OCI-LY1 (cell line): ENCODE data around the gene ATP8B3.

Experiments
- H2AFZ ChIP-seq: fragments of 200-600 bp; sonication (generic), shearing (Covaris generic); 2 replicates; pipeline ENCODE4 v1.6.0; 2014; ENCODE audit warnings: antibody characterized with exemption, mild to moderate bottlenecking, low read length
- H3F3A ChIP-seq: fragments of 200-600 bp; sonication (generic), shearing (Covaris generic); 2 replicates; pipeline ENCODE4 v1.6.0; 2014; ENCODE audit warnings: mild to moderate bottlenecking, antibody characterized with exemption, low read length, moderate library complexity; ENCODE audit not compliant: insufficient read depth
- H3K27ac ChIP-seq: fragments of 200-600 bp; sonication (generic); 2 replicates; pipeline ENCODE4 v1.5.1; 2014; ENCODE audit warnings: low read length, mixed run types, mild to moderate bottlenecking, low read depth; ENCODE audit not compliant: poor library complexity, severe bottlenecking
- H3K27me3 ChIP-seq: fragments of 200-600 bp; sonication (generic); 2 replicates; pipeline ENCODE4 v1.6.0; 2014; ENCODE audit warnings: antibody characterized with exemption, mild to moderate bottlenecking, low read length, moderate library complexity; ENCODE audit not compliant: insufficient read depth
- H3K36me3 ChIP-seq: fragments of 200-600 bp; sonication (generic); 2 replicates; pipeline ENCODE4 v1.6.1; 2014; ENCODE audit warnings: mild to moderate bottlenecking, antibody characterized with exemption, low read length, moderate library complexity, mixed read lengths; ENCODE audit not compliant: insufficient read depth
- H3K4me1 ChIP-seq: fragments of 200-600 bp; sonication (generic); 2 replicates; pipeline ENCODE4 v1.5.1; 2014; ENCODE audit warnings: mild to moderate bottlenecking, low read length, moderate library complexity; ENCODE audit not compliant: insufficient read depth, severe bottlenecking
- H3K4me2 ChIP-seq: fragments of 200-600 bp; sonication (generic), shearing (Covaris generic); 2 replicates; pipeline ENCODE4 v1.6.1; 2014; ENCODE audit warnings: low read length
- H3K4me3 ChIP-seq: fragments of 200-600 bp; sonication (generic); 2 replicates; pipeline ENCODE4 v1.5.1; 2014; ENCODE audit warnings: low read length, low read depth, mild to moderate bottlenecking, mixed read lengths; ENCODE audit not compliant: poor library complexity, severe bottlenecking
- H3K79me2 ChIP-seq: fragments of 200-600 bp; shearing (Covaris generic); 2 replicates; pipeline ENCODE4 v1.6.1; 2016; ENCODE audit warnings: mixed run types, low read length, mixed read lengths; ENCODE audit not compliant: insufficient read depth
- H3K9ac ChIP-seq: fragments of 200-600 bp; sonication (generic), shearing (Covaris generic); 2 replicates; pipeline ENCODE4 v1.6.1; 2014; ENCODE audit warnings: mild to moderate bottlenecking, low read length, mixed read lengths
- H3K9me2 ChIP-seq: fragments of 200-600 bp; sonication (generic), shearing (Covaris generic); 2 replicates; pipeline ENCODE4 v1.6.1; 2014; ENCODE audit warnings: low read depth, mild to moderate bottlenecking, low read length, mixed read lengths
- H3K9me3 ChIP-seq: fragments of 200-600 bp; shearing (Covaris generic); 2 replicates; pipeline ENCODE4 v1.6.1; 2014; ENCODE audit warnings: low read length, mixed read lengths
- H4K20me1 ChIP-seq: fragments of 200-600 bp; sonication (generic), shearing (Covaris generic); 2 replicates; pipeline ENCODE4 v1.6.0; 2016; ENCODE audit warnings: mild to moderate bottlenecking, low read length; ENCODE audit not compliant: insufficient read depth
- EZH2 ChIP-seq: fragments of 200-600 bp; sonication (generic), shearing (Covaris generic); IDR thresholded peaks from 2 replicates; pipeline ENCODE4 v1.8.0; 2017; ENCODE audit warnings: borderline replicate concordance, mixed run types, mild to moderate bottlenecking, antibody characterized with exemption, low read length, moderate library complexity, mixed read lengths
- TF ChIP-seq, protein P1 (sequence below): fragments of 200-600 bp; sonication (generic), shearing (Covaris generic); IDR thresholded peaks from 2 replicates; pipeline ENCODE4 v1.5.1; 2017; ENCODE audit warnings: mild to moderate bottlenecking, antibody characterized with exemption, low read length, moderate library complexity, mixed read lengths

Gene ATP8B3

DNA sequence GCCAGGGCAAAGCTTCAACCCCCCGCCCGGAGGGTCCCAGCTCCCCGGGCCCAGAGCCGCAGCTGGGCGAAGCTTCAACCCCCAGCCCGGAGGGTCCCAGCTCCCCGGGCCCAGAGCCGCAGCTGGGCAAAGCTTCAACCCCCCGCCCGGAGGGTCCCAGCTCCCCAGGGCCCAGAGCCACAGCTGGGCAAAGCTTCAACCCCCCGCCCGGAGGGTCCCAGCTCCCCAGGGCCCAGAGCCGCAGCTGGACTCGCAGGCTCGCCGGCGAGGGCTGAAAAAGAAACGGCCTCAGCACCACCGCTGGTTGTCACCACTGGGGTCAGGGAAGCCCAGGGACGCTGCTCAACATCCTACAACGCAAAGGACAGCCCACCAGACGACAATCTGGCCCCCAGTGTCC is 31.0 kb upstream of the ATP8B3 start:
- Histone ChIP-seq H3K9me3 (no peaks in the 10 kb centered on the region), H3K9ac (no peak overlapping the region), H3F3A (no peaks in the 10 kb centered on the region), H3K27ac (no peak overlapping the region), H2AFZ (no peak overlapping the region), H3K9me2 (no peaks in the 10 kb centered on the region), H3K4me1 (peaks cover 53% of the 10 kb centered on the region), H4K20me1 (no peaks in the 10 kb centered on the region), H3K4me3 (no peak overlapping the region), H3K36me3 (peaks cover 8% of the 10 kb centered on the region; the same call in 1 of the 2 replicates), H3K27me3 (no peaks in the 10 kb centered on the region), H3K4me2 (no peak overlapping the region; the same call in 1 of the 2 replicates), H3K79me2 (peaks cover 50% of the 10 kb centered on the region)
- TF ChIP-seq, protein P1, sequence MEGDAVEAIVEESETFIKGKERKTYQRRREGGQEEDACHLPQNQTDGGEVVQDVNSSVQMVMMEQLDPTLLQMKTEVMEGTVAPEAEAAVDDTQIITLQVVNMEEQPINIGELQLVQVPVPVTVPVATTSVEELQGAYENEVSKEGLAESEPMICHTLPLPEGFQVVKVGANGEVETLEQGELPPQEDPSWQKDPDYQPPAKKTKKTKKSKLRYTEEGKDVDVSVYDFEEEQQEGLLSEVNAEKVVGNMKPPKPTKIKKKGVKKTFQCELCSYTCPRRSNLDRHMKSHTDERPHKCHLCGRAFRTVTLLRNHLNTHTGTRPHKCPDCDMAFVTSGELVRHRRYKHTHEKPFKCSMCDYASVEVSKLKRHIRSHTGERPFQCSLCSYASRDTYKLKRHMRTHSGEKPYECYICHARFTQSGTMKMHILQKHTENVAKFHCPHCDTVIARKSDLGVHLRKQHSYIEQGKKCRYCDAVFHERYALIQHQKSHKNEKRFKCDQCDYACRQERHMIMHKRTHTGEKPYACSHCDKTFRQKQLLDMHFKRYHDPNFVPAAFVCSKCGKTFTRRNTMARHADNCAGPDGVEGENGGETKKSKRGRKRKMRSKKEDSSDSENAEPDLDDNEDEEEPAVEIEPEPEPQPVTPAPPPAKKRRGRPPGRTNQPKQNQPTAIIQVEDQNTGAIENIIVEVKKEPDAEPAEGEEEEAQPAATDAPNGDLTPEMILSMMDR, result no peak
- no peak for TF ChIP-seq EZH2

DNA sequence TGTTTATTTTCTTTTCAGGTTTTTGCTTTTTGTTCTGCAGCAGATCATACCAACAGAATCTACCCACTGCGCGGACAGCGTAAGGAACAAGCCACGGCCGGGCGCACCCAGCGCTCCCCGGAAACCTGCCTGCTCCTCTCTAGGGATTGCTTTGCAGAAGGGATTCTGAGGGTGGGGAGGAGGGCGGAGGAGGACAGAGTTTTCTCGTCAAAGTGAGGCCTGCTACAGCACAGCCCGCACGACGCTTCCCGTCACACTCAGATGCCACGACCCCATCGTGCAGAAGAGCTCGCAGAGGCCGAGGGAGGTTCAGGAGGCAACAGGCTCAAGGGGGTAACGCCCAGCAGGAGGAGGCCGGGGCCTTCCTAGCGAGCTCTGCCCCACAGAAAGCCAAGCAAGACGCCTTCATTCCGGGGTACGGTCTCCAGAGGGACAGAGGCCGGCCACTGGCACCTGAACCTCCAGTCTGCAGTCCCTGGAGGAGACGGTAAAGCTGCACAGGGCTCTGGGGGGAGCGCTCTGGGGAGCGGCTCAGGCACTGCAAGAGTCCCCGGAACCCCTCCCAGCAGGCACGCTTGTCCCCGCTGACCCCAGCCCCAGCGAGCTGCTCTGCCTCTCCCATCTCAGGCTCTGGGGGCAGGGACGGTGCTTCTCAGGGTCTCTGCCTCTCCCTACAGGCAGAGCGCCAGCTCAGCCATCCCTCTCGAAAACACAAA is 29.3 kb upstream of the ATP8B3 start:
- peaks cover 41% of the 10 kb centered on the region for H3K79me2 ChIP-seq
- H3K27ac ChIP-seq, result no peak overlapping the region
- no peaks in the 10 kb centered on the region for H3K27me3 ChIP-seq
- peaks cover 44% of the 10 kb centered on the region for H3K4me1 ChIP-seq
- H3F3A ChIP-seq, result no peaks in the 10 kb centered on the region
- H4K20me1 ChIP-seq, result no peaks in the 10 kb centered on the region
- H2AFZ ChIP-seq, result no peak overlapping the region
- peaks cover 8% of the 10 kb centered on the region; the same call in 1 of the 2 replicates for H3K36me3 ChIP-seq
- H3K9me3 ChIP-seq, result no peaks in the 10 kb centered on the region
- no peak overlapping the region for H3K4me2 ChIP-seq
- TF ChIP-seq, protein P1, result no peak
- TF ChIP-seq EZH2, result no peak
- H3K9me2 ChIP-seq, result no peaks in the 10 kb centered on the region
- no peak overlapping the region for H3K9ac ChIP-seq
- no peak overlapping the region for H3K4me3 ChIP-seq

DNA sequence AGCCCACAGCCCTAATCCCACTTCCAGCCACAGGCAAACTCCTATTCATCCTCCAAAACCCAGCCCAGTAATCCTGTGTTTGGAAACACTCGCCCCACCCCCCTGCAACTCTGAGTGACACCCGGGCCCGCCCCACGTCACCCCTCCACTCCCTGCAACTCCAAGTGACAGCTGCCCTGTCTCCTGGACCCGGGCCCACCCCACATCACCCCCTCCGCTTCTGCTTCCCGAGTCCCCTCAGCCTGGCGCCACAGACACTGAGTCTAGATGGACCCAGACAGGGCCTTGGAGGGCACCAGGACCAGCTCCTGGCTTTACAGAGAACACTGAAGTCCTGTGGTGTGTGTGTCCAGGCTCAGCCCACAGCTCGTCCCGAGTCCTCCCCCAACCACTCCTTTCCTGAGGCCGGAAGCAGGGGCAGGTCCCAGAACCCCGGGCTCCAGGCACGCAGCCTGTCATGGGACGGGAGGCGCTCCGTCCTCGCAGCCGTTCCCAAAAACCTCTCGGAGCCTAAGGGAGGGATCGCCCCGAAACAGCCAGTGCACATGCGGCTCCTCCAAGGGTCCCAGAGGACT is 28.6 kb upstream of the ATP8B3 start:
- Histone ChIP-seq H3K4me3 (no peak overlapping the region), H3K36me3 (peaks cover 8% of the 10 kb centered on the region; the same call in 1 of the 2 replicates), H3K4me1 (peaks cover 38% of the 10 kb centered on the region), H4K20me1 (no peaks in the 10 kb centered on the region), H2AFZ (no peak overlapping the region), H3K9me2 (no peaks in the 10 kb centered on the region), H3K79me2 (peaks cover 38% of the 10 kb centered on the region), H3K27ac (no peak overlapping the region), H3K9me3 (no peaks in the 10 kb centered on the region), H3F3A (no peaks in the 10 kb centered on the region), H3K9ac (no peak overlapping the region), H3K4me2 (no peak overlapping the region), H3K27me3 (no peaks in the 10 kb centered on the region)
- TF ChIP-seq, protein P1, result no peak
- TF ChIP-seq EZH2, result no peak
